Activated naive CD4-positive, alpha-beta T cell treated with anti-CD3 and anti-CD28 coated beads, Interleukin-2, amount 50 U/mL, for 16 hours (primary cell): ENCODE measurements around the gene THG1L.
"Not testable (repeated sequence)": the region's sequence is repeated elsewhere in the genome, so short reads cannot be mapped to it uniquely, and the experiment has no call there.

Experiments
- DNase-seq: peaks from one replicate; pipeline ENCODE4 v3.0.0-alpha.2; 2020

The THG1L gene

DNA sequence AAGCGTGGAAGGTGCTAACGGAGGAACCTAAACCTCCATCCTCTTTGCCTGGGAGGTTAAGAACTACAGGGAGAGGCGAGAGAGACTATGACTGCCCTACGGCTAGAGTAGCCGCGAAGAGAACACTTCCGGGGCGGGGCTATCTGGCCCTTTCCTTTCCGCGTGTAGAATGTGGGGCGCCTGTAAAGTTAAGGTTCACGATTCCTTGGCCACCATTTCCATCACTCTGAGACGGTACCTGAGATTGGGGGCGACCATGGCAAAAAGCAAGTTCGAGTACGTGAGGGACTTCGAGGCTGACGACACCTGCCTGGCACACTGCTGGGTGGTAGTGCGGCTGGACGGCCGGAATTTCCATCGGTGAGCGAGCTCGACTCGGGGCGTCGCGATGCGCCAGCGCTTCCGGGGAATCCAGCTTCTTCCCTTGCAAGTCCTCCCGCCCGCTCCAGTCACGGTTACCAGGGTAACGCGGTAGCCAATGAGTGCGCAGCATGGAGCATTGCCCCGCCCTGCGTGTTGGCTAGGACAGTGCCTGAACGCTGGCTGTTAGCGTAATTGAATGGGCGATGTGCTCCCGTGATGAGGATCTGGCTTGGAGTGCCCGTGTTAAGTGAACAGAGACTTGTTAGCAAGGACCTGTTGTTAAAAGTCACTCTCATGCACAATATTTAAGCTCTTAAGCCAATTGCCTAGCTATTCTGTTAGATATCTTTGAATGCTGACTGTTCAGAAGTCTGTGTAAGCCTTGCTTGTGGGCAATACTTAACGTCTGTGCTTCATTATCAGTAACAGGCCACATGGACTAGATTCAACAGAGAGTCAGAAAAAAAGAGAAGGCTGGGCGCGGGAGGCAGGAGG, at the start of gene THG1L:
THG1L (plus strand) TSS at position 149 of the 858 bp plus-strand sequence; CDS start at position 170, 21 bp downstream.
- DNase-seq, result peak; percentile 97

- no peak for DNase-seq
These were observed 49.0 kb upstream of the THG1L start for GRCh38 chr5:157682257-157682656.

DNA sequence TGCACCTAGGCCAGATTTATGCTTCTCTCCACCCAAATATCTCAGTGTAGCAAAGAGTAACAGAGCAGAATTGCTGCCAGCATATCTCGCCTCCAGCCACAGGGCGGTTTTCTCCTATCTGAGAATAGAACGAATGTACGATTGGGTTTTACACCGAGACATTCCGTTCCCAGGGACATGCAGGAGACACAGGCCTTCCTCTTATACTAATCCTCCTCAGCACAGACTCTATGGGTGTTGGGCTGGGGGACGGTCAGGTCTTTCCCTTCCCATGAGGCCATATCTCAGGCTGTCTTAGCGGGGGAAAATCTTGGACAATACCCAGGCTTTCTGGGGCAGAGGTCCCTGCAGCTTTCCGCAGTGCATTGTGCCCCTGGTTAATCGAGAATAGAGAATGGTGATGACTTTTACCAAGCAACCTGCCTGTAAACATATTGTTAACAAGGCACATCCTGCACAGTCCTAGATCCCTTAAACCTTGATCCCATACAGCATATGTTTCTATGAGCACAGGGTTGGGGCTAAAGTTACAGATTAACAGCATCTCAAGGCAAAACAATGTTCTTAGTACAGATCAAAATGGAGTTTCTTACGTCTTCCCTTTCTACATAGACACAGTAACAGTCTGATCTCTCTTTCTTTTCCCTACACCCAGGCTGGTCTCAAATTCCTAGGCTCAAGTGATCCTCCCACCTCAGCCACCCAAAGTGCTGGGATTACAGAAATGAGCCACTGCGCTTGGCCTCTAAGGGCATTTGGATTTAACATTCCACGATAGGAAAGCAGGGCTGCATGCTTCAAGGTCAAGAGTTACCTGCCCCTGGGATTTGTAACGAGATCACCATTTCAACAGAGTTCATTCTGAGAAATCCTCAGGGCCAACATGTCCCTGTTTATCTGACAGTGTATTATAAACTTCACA, 44.7 kb upstream of the THG1L start:
- DNase-seq, result not testable (repeated sequence)

DNA sequence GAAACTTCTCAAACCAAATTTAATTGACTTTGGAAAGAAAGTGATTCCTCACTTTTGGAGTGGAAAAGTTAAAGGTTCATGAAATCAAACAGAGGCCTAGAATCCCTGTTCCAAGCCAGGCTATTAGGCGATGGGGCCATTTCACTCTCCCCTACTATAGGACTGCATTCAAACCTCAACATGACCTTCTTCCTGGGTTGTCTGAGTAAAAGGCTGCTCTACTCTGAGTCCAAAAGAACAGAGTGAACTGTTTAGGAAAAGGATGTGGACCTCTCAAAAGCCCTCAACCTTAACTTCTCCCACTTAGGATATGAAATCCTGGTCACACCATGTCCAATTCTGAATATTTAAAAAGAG, 44.0 kb upstream of the THG1L start:
- no peak for DNase-seq

GRCh38 chr5:157689942-157690689, 41.1 kb upstream of the THG1L start:
- DNase-seq, result peak; percentile 34

GRCh38 chr5:157690690-157691433, 40.4 kb upstream of the THG1L start:
- DNase-seq, result no peak

GRCh38 chr5:157693816-157694215, 37.4 kb upstream of the THG1L start:
- DNase-seq, result not testable (repeated sequence)

- DNase-seq, result not testable (repeated sequence)
These were observed 35.1 kb upstream of the THG1L start for GRCh38 chr5:157696154-157696553.

DNA sequence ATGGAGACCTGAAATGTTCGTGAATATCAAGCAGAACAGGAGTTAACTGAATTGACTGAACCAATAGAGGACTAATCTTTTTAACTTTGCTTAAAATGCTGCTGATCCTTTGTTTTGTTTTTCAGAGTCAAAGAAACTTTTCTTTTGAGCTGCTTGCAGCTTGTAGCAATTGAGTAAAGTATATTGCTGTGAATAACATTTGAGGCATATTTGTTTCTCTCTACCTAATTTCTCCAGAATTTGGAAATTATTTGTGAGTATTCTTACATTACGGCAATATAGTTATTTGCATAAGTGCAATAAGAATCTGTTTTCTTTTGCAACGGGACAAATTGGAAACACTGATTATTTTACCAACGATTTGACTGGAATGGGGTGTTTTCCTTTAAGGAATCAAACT, 32.5 kb upstream of the THG1L start:
- not testable (repeated sequence) for DNase-seq

DNA sequence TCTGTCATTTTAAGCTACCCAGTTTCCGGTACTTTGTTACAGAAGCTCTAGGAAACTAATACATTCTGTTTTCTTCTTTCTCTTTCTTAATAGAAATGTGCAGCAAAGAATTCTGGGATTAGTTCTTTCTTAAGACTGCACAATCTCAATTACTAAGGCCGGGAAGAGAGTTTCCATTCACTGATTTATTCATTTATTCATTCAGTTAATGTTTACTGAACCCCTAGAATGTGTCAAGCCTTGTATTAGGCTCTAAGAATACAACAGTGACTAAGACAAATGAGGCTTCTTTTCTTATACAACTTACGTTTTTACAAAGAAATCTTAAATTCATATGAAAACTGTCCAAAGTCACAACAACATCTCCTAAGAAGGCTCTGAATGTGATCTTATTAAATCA, 27.5 kb upstream of the THG1L start:
- DNase-seq, result no peak

GRCh38 chr5:157708866-157709265, 22.4 kb upstream of the THG1L start:
- no peak for DNase-seq

GRCh38 chr5:157709346-157709745, 21.9 kb upstream of the THG1L start:
- DNase-seq, result no peak

DNA sequence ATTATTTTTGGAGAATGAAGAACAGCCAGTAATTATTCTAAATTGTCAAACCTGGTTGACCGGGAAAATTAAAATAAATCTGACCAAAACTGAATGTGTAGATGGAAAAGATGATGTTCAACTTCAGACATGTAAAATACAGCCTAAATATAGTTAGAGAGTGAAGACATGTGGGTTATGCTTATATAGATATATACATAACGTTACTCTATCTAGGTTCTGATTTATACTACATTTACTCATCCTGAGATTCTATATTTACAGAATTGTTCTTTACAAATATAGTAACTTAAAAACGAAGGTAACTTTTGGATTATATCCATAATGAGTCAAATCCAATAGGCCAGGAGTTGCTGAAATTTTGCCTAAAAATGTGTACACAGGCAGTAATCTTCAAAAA, 20.8 kb upstream of the THG1L start:
- DNase-seq, result no peak

DNA sequence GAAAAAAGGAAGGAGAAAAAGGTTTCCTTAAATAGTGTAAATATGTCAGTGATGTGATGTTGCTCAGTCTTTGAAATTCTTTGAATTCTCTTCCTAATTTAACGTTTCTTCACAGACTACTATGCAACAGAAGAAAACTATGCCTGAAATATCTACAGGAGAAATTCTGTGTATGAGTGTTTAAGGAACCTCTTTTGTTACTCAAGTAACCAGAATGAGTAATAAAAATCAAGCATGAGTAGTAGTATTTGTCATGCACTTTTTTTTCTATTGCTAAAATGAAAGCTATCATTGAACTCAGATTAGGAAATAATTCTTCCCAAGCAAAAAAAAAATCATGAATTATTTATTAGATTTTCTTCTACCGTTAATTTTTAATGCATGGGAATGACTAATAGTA, 20.3 kb upstream of the THG1L start:
- no peak for DNase-seq

DNA sequence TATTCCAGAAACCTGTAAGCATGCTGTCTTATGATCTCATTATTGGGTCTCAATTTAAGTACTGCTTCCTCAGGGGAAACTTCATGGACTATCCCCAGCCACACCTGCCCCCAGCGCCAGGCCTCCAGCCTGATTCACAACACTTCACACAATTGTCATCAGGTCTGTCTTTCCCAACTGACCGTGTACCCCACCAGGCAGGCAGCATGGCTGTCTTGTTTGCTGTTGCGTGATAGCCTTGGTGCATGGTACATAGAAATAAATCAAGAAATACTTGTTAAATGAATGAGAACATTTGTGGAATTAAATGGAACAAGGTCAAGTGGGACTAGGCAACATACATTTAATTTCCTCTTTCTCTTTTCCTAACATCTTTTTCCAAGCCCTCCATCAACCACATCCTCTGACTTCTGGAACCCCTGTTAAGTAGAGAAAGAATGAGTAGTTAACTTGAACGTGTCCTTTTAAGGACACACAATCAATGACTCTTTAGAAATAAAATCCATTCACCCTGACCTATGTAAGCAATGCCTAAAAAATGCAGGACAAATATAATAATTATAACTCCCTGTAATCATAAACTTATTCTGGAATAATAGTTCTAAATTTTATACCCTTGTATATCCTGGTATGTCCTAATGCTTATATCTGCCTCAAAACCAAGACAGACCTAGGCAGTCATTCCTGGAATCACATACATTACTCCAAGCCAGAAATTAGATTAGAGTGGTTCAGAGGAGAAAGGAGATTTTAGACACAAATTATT, 17.2 kb upstream of the THG1L start:
- DNase-seq, result no peak

DNA sequence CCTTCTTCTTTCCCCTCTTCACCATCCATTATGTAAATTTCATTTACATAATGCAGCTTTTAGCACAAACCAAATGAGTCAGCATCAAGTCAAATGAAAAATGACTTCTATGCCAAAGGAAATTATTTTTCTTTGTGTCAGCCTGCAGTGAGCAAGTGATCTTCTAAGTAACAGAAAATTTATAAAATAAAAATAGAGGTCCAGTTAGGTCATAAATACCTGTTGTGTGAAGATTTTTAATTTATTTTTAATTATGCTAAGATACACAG, 16.7 kb upstream of the THG1L start:
- no peak for DNase-seq

- DNase-seq, result no peak
These were observed 12.7 kb upstream of the THG1L start for GRCh38 chr5:157718519-157718918.

DNA sequence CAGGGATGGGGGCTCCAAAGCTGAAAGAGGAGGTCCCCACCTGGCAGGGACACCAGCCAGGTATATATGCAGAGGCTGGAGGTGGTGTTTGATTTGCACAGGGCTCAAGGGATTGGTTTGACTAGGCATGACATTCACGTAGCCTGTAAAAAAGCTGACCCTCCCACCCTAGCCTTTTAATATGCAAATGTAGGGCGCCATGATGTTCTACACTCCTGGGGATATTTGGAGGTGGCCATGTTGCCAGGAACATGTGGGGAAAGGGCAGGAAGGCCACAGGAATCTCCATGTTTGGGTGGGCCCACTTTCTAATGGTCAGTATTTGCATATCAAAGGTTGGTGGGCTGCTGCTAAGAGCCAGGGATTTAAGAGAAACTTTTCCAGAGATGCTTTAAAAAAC, 12.0 kb upstream of the THG1L start:
- DNase-seq, result no peak

- no peak for DNase-seq
These were observed 10.1 kb upstream of the THG1L start for GRCh38 chr5:157721159-157721558.

- not testable (repeated sequence) for DNase-seq
These were observed 8.3 kb upstream of the THG1L start for GRCh38 chr5:157722895-157723294.

DNA sequence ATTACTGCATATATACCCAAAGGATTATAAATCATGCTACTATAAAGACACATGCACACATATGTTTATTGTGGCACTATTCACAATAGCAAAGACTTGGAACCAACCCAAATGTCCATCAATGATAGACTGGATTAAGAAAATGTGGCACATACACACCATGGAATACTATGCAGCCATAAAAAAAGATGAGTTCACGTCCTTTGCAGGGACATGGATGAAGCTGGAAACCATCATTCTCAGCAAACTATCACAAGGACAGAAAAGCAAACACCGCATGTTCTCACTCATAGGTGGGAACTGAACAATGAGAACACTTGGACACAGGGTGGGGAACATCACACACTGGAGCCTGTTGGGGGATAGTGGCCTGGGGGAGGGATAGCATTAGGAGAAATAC, 4.6 kb upstream of the THG1L start:
- DNase-seq, result not testable (repeated sequence)

GRCh38 chr5:157727858-157728257, 3.4 kb upstream of the THG1L start:
- DNase-seq, result not testable (repeated sequence)
